GM10266 (cell line): ENCODE measurements around the gene ZNF891.

ENCODE experiments used
- DNase-seq: peaks from one replicate; pipeline ENCODE4 v3.0.0; 2012; ENCODE audit errors: extremely low spot score
- CTCF ChIP-seq: IDR thresholded peaks from 2 replicates; pipeline ENCODE4 v1.5.1; 2012; ENCODE audit warnings: mild to moderate bottlenecking, low read depth; ENCODE audit not compliant: control insufficient read depth, insufficient read depth; ENCODE audit errors: missing control alignments

Gene ZNF891

GRCh38 chr12:133130038-133130807 is at the start of gene ZNF891, which contains the start of gene ZNF10:
Gene ZNF891, minus strand, starts transcription at chr12:133130274. Its CDS starts 8,356 bp downstream, at chr12:133121918.
Gene ZNF10, plus strand, starts transcription at chr12:133130627. Its CDS starts 13,866 bp downstream, at chr12:133144493.
- peak; percentile 91 for DNase-seq
- peak; percentile 1 for TF ChIP-seq CTCF

GRCh38 chr12:133174901-133175300 is 44.8 kb upstream of the ZNF891 start:
- TF ChIP-seq CTCF: no peak
- DNase-seq: no peak

GRCh38 chr12:133172491-133172890 is 42.4 kb upstream of the ZNF891 start:
- no peak for DNase-seq
- no peak for TF ChIP-seq CTCF

- TF ChIP-seq CTCF: no peak
- no peak for DNase-seq
Observed at GRCh38 chr12:133165776-133166175, 35.7 kb upstream of the ZNF891 start.

- DNase-seq: no peak
- no peak for TF ChIP-seq CTCF
Observed at GRCh38 chr12:133156125-133156690, 26.1 kb upstream of the ZNF891 start.

- no peak for DNase-seq
- no peak for TF ChIP-seq CTCF
Observed at GRCh38 chr12:133145981-133146380, 15.9 kb upstream of the ZNF891 start.

GRCh38 chr12:133135747-133136146 is 5.7 kb upstream of the ZNF891 start:
- DNase-seq: no peak
- no peak for TF ChIP-seq CTCF
